ENCODE measurements around the gene DNTTIP2. TPM values are rescaled to one million over a fixed set of nuclear protein-coding genes. Genes with fewer than 3 reads are reported as not detected.
A peak's percentile ranks its signal among the peaks of the same experiment; 100 is the strongest.
"Not testable (repeated sequence)": the region's sequence is repeated elsewhere in the genome, so short reads cannot be mapped to it uniquely, and the experiment has no call there.

DNTTIP2 gene
- total and polyA plus RNA-seq, 7 experiments from 2014 or later = 51.8 to 86.4 (median 78.2) TPM

DNA sequence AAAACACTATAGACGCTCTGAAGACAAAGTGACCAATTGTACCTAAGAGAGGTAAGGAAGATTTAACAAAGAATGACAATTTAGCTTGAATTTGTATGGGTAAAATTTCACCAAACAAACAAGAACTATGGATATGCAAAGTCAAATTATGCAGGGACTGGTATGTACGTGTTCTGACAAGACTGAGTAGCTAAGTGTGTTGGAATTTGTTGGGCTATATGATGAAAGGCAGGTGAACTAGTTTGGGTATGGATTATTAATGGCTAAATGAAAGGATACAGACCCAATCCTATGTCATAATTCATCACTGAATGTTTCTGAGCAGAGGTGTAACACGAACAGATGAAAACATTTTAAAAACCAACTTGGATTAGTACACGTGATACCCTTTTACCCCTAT is 7.6 kb downstream of the DNTTIP2 start:
- no peaks in the 10 kb centered on the region for H3K9me3 ChIP-seq (ENCODE audit: control insufficient read depth in 2 of 3, low read length in 3 of 3)
- H3K27me3 ChIP-seq (ENCODE audit: control insufficient read depth in 2 of 2, insufficient read depth in 2 of 2, low read length in 2 of 2) = no peaks in the 10 kb centered on the region
- no peak overlapping the region for H3K4me3 ChIP-seq (ENCODE audit: low read length)
- Mint-ChIP-seq H3K27ac (peak overlapping the region in 2 of 9 donors; percentile 9 to 34), H3K36me3 (peaks cover 28 to 62% (median 42%) of the 10 kb centered on the region in 5 donors), H3K27me3 (no peaks in the 10 kb centered on the region), H3K4me1 (peaks cover 13 to 27% (median 21%) of the 10 kb centered on the region in 7 donors), H3K9me3 (no peaks in the 10 kb centered on the region), H3K4me3 (no peak overlapping the region)
- no peak for ATAC-seq
- H3K4me1 ChIP-seq (ENCODE audit: control insufficient read depth in 2 of 2, insufficient read depth in 2 of 2, low read length in 2 of 2) = peaks cover 3 to 5% of the 10 kb centered on the region in 2 donors
- no peak overlapping the region for H3K27ac ChIP-seq (ENCODE audit: low read depth, low read length)
- ChIA-PET POLR2A (interaction anchor here (1.0 kb wide), 1 partner anchor 25 kb away, joined by 5 read pairs; no protein-coding TSS in a partner anchor), CTCF (interaction anchor here (1.1 kb wide), 1 partner anchor 242 kb away, joined by 4 read pairs; no protein-coding TSS in a partner anchor)
- no peak for DNase-seq
- intact Hi-C loops (cut with micrococcal nuclease) = loop anchor here (10.0 kb wide), 2 partner anchors 527 to 1203 kb away; partner anchors contain the start of genes ALG14 (in 1 of the 2) and DR1 (in 1 of the 2)
- peaks cover 26 to 60% (median 36%) of the 10 kb centered on the region in 3 experiments for H3K36me3 ChIP-seq (ENCODE audit: control insufficient read depth in 2 of 3, insufficient read depth in 3 of 3, low read length in 3 of 3)

GRCh38 chr1:93869653-93870052 is 9.4 kb downstream of the DNTTIP2 start:
- Histone ChIP-seq H3K27ac (ENCODE audit: low read depth, low read length) (no peak overlapping the region), H3K9me3 (ENCODE audit: control insufficient read depth in 2 of 3, low read length in 3 of 3) (no peaks in the 10 kb centered on the region), H3K27me3 (ENCODE audit: control insufficient read depth in 2 of 2, insufficient read depth in 2 of 2, low read length in 2 of 2) (no peaks in the 10 kb centered on the region), H3K36me3 (ENCODE audit: control insufficient read depth in 2 of 3, insufficient read depth in 3 of 3, low read length in 3 of 3) (peaks cover 22 to 50% (median 31%) of the 10 kb centered on the region in 3 experiments), H3K4me1 (ENCODE audit: control insufficient read depth in 2 of 2, insufficient read depth in 2 of 2, low read length in 2 of 2) (no peaks in the 10 kb centered on the region), H3K4me3 (ENCODE audit: low read length) (no peak overlapping the region)
- no peaks in the 10 kb centered on the region for H3K9me3 Mint-ChIP-seq
- no peaks in the 10 kb centered on the region for H3K27me3 Mint-ChIP-seq
- CTCF ChIA-PET = no interaction called here
- H3K27ac Mint-ChIP-seq = no peak overlapping the region
- ATAC-seq (no peak), DNase-seq (no peak)
- intact Hi-C loops (cut with micrococcal nuclease) = loop anchor here (10.0 kb wide), 2 partner anchors 525 to 1205 kb away; partner anchors contain the start of genes ALG14 (in 1 of the 2) and DR1 (in 1 of the 2)
- H3K4me1 Mint-ChIP-seq = peaks cover 8 to 13% (median 9%) of the 10 kb centered on the region in 7 donors
- H3K4me3 Mint-ChIP-seq = no peak overlapping the region
- peaks cover 22 to 49% (median 38%) of the 10 kb centered on the region in 5 donors for H3K36me3 Mint-ChIP-seq
- POLR2A ChIA-PET = no interaction called here

DNA sequence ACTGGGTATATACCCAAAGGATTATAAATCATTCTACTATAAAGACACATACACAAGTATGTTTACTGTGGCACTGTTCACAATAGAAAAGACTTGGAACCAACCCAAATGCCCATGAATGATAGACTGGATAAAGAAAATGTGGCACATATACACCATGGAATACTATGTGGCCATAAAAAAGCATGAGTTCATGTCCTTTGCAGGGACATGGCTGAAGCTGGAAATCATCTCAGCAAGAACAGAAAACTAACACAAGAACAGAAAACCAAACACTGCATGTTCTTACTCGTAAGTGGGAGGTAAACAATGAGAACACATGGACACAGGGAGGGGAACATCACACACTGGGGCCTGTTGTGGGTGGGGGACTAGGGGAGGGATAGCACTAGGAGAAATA is 10.5 kb downstream of the DNTTIP2 start:
- CTCF ChIA-PET = not testable (repeated sequence)
- H3K36me3 Mint-ChIP-seq = peaks cover 14 to 40% (median 31%) of the 10 kb centered on the region in 5 donors

DNA sequence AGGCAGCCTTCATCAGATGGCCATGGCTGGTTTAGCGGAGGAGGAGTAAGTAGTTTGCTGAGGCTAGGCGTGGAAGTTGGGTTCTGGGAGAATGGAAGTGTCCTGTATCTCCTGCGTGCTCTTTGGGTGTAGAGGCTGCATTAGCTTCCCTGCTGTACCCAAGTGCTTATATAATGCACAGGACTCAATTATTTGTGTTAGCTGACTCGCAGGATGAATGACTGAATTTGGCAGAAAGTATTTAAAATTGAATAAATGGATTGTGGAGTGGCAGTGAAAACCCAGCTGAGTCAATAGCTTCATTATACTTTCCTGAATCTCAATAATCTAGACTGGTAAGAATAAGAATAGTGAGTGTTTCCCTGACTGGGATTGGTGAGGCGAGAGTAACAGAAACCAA is 13.8 kb downstream of the DNTTIP2 start:
- H3K27ac ChIP-seq (ENCODE audit: low read depth, low read length) = no peak overlapping the region
- no peaks in the 10 kb centered on the region for H3K9me3 ChIP-seq (ENCODE audit: control insufficient read depth in 2 of 3, low read length in 3 of 3)
- ChIA-PET POLR2A (interaction anchor here (1.1 kb wide), 1 partner anchor 14 kb away, joined by 4 read pairs; the partner anchor contains the start of gene DNTTIP2), CTCF (interaction anchor here (0.5 kb wide), 1 partner anchor 294 kb away, joined by 3 read pairs; no protein-coding TSS in a partner anchor)
- no peaks in the 10 kb centered on the region for H3K27me3 ChIP-seq (ENCODE audit: control insufficient read depth in 2 of 2, insufficient read depth in 2 of 2, low read length in 2 of 2)
- H3K4me1 Mint-ChIP-seq = peaks cover 0 to 4% (median 0%) of the 10 kb centered on the region in 7 donors
- H3K4me3 ChIP-seq (ENCODE audit: low read length) = no peak overlapping the region
- intact Hi-C loops (cut with micrococcal nuclease) = no loop called here
- DNase-seq (no peak), ATAC-seq (no peak)
- H3K36me3 Mint-ChIP-seq = peaks cover 4 to 24% (median 15%) of the 10 kb centered on the region in 5 donors
- no peaks in the 10 kb centered on the region for H3K9me3 Mint-ChIP-seq
- H3K27me3 Mint-ChIP-seq = peaks cover 0 to 16% (median 0%) of the 10 kb centered on the region in 5 donors
- H3K4me1 ChIP-seq (ENCODE audit: control insufficient read depth in 2 of 2, insufficient read depth in 2 of 2, low read length in 2 of 2) = no peaks in the 10 kb centered on the region
- H3K36me3 ChIP-seq (ENCODE audit: control insufficient read depth in 2 of 3, insufficient read depth in 3 of 3, low read length in 3 of 3) = peaks cover 0 to 14% (median 5%) of the 10 kb centered on the region in 3 experiments
- H3K27ac Mint-ChIP-seq = peak overlapping the region in 4 of 9 donors; percentile 8 to 69 (median 32)
- H3K4me3 Mint-ChIP-seq = no peak overlapping the region

More for the DNA sequence above, 10.5 kb downstream of the DNTTIP2 start:
- H3K27ac ChIP-seq (ENCODE audit: low read depth, low read length); H3K4me3 ChIP-seq (ENCODE audit: low read length); POLR2A ChIA-PET; H3K27me3 ChIP-seq (ENCODE audit: control insufficient read depth in 2 of 2, insufficient read depth in 2 of 2, low read length in 2 of 2); H3K9me3 ChIP-seq (ENCODE audit: control insufficient read depth in 2 of 3, low read length in 3 of 3); DNase-seq; ATAC-seq; H3K4me1 Mint-ChIP-seq; H3K4me3 Mint-ChIP-seq; H3K9me3 Mint-ChIP-seq; intact Hi-C loops (cut with micrococcal nuclease); H3K27me3 Mint-ChIP-seq; H3K4me1 ChIP-seq (ENCODE audit: control insufficient read depth in 2 of 2, insufficient read depth in 2 of 2, low read length in 2 of 2): not testable (repeated sequence)
- peaks cover 13 to 39% (median 27%) of the 10 kb centered on the region in 3 experiments for H3K36me3 ChIP-seq (ENCODE audit: control insufficient read depth in 2 of 3, insufficient read depth in 3 of 3, low read length in 3 of 3)
- peak overlapping the region in 4 of 9 donors; percentile 20 to 53 (median 46) for H3K27ac Mint-ChIP-seq

GRCh38 chr1:93864175-93864574 is 14.8 kb downstream of the DNTTIP2 start:
- intact Hi-C loops (cut with micrococcal nuclease) = no loop called here
- Histone ChIP-seq H3K4me1 (ENCODE audit: control insufficient read depth in 2 of 2, insufficient read depth in 2 of 2, low read length in 2 of 2) (no peaks in the 10 kb centered on the region), H3K9me3 (ENCODE audit: control insufficient read depth in 2 of 3, low read length in 3 of 3) (no peaks in the 10 kb centered on the region), H3K36me3 (ENCODE audit: control insufficient read depth in 2 of 3, insufficient read depth in 3 of 3, low read length in 3 of 3) (peaks cover 0 to 4% (median 0%) of the 10 kb centered on the region in 3 experiments), H3K27me3 (ENCODE audit: control insufficient read depth in 2 of 2, insufficient read depth in 2 of 2, low read length in 2 of 2) (no peaks in the 10 kb centered on the region), H3K4me3 (ENCODE audit: low read length) (no peak overlapping the region), H3K27ac (ENCODE audit: low read depth, low read length) (no peak overlapping the region)
- ATAC-seq (no peak), DNase-seq (no peak)
- CTCF ChIA-PET = no interaction called here
- peaks cover 0 to 22% (median 0%) of the 10 kb centered on the region in 5 donors for H3K27me3 Mint-ChIP-seq
- no peak overlapping the region for H3K4me3 Mint-ChIP-seq
- peaks cover 0 to 16% (median 5%) of the 10 kb centered on the region in 5 donors for H3K36me3 Mint-ChIP-seq
- no peaks in the 10 kb centered on the region for H3K9me3 Mint-ChIP-seq
- H3K4me1 Mint-ChIP-seq = peaks cover 0 to 4% (median 0%) of the 10 kb centered on the region in 7 donors
- POLR2A ChIA-PET = no interaction called here
- H3K27ac Mint-ChIP-seq = peak overlapping the region in 3 of 9 donors; percentile 19 to 62 (median 56)

DNA sequence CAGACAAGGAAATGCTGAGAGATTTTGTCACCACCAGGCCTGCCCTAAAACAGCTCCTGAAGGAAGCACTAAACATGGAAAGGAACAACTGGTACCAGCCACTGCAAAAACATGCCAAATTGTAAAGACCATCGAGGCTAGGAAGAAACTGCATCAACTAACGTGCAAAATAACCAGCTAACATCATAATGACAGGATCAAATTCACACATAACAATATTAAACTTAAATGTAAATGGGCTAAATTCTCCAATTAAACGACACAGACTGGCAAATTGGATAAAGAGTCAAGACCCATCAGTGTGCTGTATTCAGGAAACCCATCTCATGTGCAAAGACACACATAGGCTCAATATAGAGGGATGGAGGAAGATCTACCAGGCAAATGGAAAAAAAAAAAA is 21.4 kb downstream of the DNTTIP2 start:
- H3K4me1 Mint-ChIP-seq; H3K27me3 ChIP-seq (ENCODE audit: control insufficient read depth in 2 of 2, insufficient read depth in 2 of 2, low read length in 2 of 2); DNase-seq; H3K9me3 Mint-ChIP-seq; H3K36me3 ChIP-seq (ENCODE audit: control insufficient read depth in 2 of 3, insufficient read depth in 3 of 3, low read length in 3 of 3); POLR2A ChIA-PET; H3K4me3 Mint-ChIP-seq; ATAC-seq; H3K27ac ChIP-seq (ENCODE audit: low read depth, low read length); H3K9me3 ChIP-seq (ENCODE audit: control insufficient read depth in 2 of 3, low read length in 3 of 3); H3K4me1 ChIP-seq (ENCODE audit: control insufficient read depth in 2 of 2, insufficient read depth in 2 of 2, low read length in 2 of 2); H3K27ac Mint-ChIP-seq; H3K4me3 ChIP-seq (ENCODE audit: low read length); H3K36me3 Mint-ChIP-seq; intact Hi-C loops (cut with micrococcal nuclease); CTCF ChIA-PET: not testable (repeated sequence)
- H3K27me3 Mint-ChIP-seq = peaks cover 10 to 33% (median 14%) of the 10 kb centered on the region in 5 donors

- H3K4me1 ChIP-seq (ENCODE audit: control insufficient read depth in 2 of 2, insufficient read depth in 2 of 2, low read length in 2 of 2); H3K36me3 ChIP-seq (ENCODE audit: control insufficient read depth in 2 of 3, insufficient read depth in 3 of 3, low read length in 3 of 3); H3K27ac ChIP-seq (ENCODE audit: low read depth, low read length); H3K4me1 Mint-ChIP-seq; H3K36me3 Mint-ChIP-seq; H3K4me3 Mint-ChIP-seq; H3K4me3 ChIP-seq (ENCODE audit: low read length); H3K27me3 ChIP-seq (ENCODE audit: control insufficient read depth in 2 of 2, insufficient read depth in 2 of 2, low read length in 2 of 2); H3K9me3 Mint-ChIP-seq; H3K9me3 ChIP-seq (ENCODE audit: control insufficient read depth in 2 of 3, low read length in 3 of 3); H3K27ac Mint-ChIP-seq; intact Hi-C loops (cut with micrococcal nuclease); ATAC-seq: not testable (repeated sequence)
- peak in 1 of 9 donors; percentile 19 for DNase-seq
- H3K27me3 Mint-ChIP-seq = peaks cover 10 to 27% (median 14%) of the 10 kb centered on the region in 5 donors
- POLR2A ChIA-PET = interaction anchor here (1.2 kb wide), 2 partner anchors 10 to 23 kb away, joined by 3 to 10 read pairs; partner anchors contain the start of gene DNTTIP2
- CTCF ChIA-PET = interaction anchor here (0.6 to 0.7 kb wide), 2 partner anchors 12 to 226 kb away, joined by 3 to 4 read pairs; no protein-coding TSS in a partner anchor
Observed at GRCh38 chr1:93855983-93856382, 23.0 kb downstream of the DNTTIP2 start.

All from naive thymus-derived CD4-positive, alpha-beta T cell (primary cell).